Keratinocyte (primary cell): Measurements from ENCODE around the gene ATRNL1.

Experiments used
- CTCF ChIP-seq, 3 experiments: IDR thresholded peaks in 1 of 3; conservative IDR thresholded peaks in 1 of 3; optimal IDR thresholded peaks in 1 of 3; 2 replicates in 2 of 3; 3 replicates in 1 of 3; pipeline versions ENCODE3 to v1.5.1; 2011; ENCODE audit warnings: low read length in 3 of 3, mild to moderate bottlenecking in 3 of 3, moderate library complexity in 2 of 3, control low read depth in 1 of 3, inconsistent platforms in 1 of 3; ENCODE audit not compliant: insufficient read depth in 2 of 3; ENCODE audit errors: extremely low read depth in 1 of 3
- EZH2 ChIP-seq: IDR thresholded peaks from one replicate; pipeline ENCODE4 v1.6.1; 2012; ENCODE audit warnings: inconsistent platforms, mild to moderate bottlenecking, low read length, moderate library complexity

- TF ChIP-seq CTCF (optimal IDR thresholded peaks at IDR 0.05 in 1 of 3, IDR thresholded peaks at IDR 0.05 in 1 of 3, conservative IDR thresholded peaks at IDR 0.05 in 1 of 3; ENCODE audit: extremely low read depth in 1 of 3, insufficient read depth in 2 of 3, low read length in 3 of 3) (peak in 2 of 3 experiments; percentile 10 to 39), EZH2 (no peak)
These were observed 810.7 kb downstream of the ATRNL1 start for GRCh38 chr10:115903845-115904244.
